Stimulated activated CD8-positive, alpha-beta memory T cell treated with anti-CD3 and anti-CD28 coated beads, Interleukin-15, amount 100 ng/mL, for 24 hours (primary cell): Measurements from ENCODE around the gene BLM.

ENCODE experiments used
- DNase-seq: peaks from one replicate; pipeline ENCODE4 v3.0.0-alpha.2; 2020; ENCODE audit warnings: low read depth

The BLM gene

GRCh38 chr15:90851940-90852339, 134.8 kb downstream of the BLM start:
- DNase-seq = no peak

GRCh38 chr15:90855139-90855538, 138.0 kb downstream of the BLM start:
- DNase-seq = no peak

GRCh38 chr15:90857337-90857736, 140.2 kb downstream of the BLM start:
- no peak for DNase-seq

DNA sequence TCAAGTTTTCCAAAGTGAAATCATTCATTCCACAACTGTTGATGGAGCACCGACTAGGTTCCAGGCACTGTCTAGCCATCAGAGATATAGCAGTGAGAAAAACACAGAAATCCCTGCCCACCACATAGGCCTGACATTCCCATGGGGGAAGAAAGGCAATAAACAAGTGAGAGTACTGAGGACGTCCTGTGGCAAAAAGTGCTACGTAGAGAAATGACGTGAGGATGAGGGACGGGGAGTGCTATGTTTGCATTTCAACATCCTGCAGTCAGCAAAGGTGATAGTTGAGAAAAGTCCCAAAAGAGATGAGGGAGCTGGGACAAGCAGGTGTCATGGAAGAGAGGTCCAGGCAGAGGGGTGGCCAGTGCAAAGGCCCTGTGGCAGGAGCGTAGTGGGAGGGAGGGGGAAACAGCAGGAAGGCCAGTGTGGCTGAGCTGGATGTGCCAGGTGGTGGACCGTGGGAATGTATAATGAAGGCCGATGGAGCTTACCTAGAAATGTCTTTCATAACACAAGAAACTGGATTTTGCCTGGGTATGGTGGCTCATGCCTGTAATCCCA, 140.8 kb downstream of the BLM start:
- DNase-seq = no peak

DNA sequence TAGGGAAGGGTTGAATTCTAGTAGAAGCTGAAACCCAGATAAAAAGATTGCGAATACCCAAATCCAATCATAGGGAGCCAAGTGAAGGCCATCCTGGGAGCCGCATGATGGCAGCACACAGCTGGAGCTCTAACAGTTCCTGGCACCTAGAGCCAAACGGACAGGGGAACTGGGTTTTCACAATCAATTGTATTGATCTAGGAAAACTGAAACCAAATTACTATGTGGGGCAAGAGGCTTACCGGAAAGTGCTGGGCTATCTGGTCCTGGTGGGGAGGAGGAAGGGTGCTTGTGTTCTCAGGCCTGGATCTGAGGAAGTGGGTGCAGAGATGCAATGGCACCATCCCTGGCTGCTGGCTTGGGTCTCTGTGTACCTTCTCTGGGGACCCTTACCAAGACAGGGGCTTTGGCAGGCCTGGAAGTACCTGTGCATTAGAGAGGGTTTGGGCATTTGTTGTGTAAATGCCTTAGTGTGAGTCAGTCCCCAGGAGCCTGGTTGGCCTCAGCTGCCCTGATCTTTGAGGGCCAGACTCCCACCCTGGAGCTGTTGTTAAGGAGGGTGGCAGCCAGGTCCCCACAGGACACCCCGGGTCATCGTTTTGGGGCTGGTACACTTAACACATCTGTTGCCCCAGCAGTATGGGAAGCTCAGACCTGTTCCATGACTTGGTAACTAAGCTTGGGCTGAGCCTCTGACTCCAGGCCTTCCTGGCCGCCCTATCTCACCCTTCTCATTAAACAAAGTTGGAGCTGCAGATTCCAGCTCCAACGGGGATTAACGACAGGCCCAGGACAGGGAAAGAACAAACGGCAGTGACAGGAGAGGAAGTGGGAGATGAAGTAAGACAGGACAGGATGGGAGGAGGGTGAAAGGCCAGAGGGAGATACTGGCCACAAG, 142.3 kb downstream of the BLM start:
- DNase-seq = no peak

DNA sequence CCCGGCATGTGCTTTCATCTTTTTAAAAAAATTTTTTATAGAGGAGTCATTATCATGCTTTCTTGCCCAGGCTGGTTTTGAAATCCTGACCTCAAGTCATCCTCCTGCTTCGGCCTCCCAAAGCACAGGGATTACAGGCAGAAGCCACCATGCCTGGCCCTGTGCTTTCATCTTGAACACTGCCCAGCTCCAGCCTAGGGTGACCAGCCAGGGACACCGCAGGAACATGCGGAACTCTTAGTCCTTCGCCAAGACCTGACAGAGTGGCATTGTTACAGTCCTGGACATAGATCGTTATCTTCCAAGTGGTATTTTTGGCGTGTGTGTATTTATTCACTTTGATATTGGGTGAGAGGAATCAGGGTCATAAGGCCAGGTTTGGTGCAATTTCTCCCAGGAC, 143.3 kb downstream of the BLM start:
- no peak for DNase-seq

- DNase-seq = no peak
Measured at GRCh38 chr15:90860942-90861675, 144.0 kb downstream of the BLM start.

GRCh38 chr15:90862487-90862886, 145.3 kb downstream of the BLM start:
- DNase-seq = no peak

- DNase-seq = no peak
Measured at GRCh38 chr15:90862964-90863778, 146.0 kb downstream of the BLM start.

DNA sequence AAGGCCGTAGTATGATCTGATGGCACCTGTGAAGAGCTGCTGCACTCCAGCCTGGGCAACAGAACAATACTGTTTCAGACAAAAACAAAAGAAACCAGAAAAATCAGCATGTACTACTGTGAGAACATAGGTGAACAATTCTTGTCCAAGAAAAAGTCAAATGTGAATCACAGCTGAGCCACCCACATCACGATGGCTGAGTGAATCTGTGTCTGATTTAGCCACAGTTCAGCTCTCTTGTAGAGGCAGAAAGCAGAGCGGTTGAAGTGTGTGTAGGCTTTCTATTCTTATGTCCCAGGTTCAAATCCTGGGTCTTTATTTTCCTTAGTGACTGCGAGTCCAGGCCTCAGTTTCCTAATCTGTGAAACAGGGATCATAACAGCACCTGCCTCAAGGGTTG, 146.8 kb downstream of the BLM start:
- no peak for DNase-seq

- no peak for DNase-seq
Measured at GRCh38 chr15:90864507-90864906, 147.4 kb downstream of the BLM start.

GRCh38 chr15:90865702-90866101, 148.6 kb downstream of the BLM start:
- DNase-seq = no peak
